H9 (cell line): Measurements from ENCODE around the gene ARID1A. TPM values are rescaled to one million over a fixed set of nuclear protein-coding genes. Genes with fewer than 3 reads are reported as not detected.

Source experiments
- DNase-seq: peaks from one replicate; pipeline ENCODE4 v3.0.0-alpha.2; 2017
- H2AFZ ChIP-seq: one replicate; pipeline ENCODE4 v1.6.1; 2013; ENCODE audit warnings: mild to moderate bottlenecking, low read length, control low read depth, moderate library complexity
- H2AK5ac ChIP-seq: 2 replicates; pipeline ENCODE4 v1.6.1; 2013; ENCODE audit warnings: low read length, control low read depth, mixed read lengths; ENCODE audit not compliant: insufficient read length
- H2BK120ac ChIP-seq: one replicate; pipeline ENCODE4 v1.6.1; 2013; ENCODE audit warnings: low read depth, mild to moderate bottlenecking, low read length, control low read depth, inconsistent platforms; ENCODE audit not compliant: poor library complexity, severe bottlenecking
- H2BK12ac ChIP-seq: 2 replicates; pipeline ENCODE4 v1.6.1; 2013; ENCODE audit warnings: low read length, control low read depth, mixed read lengths, low read depth; ENCODE audit not compliant: insufficient read length
- H2BK15ac ChIP-seq: 2 replicates; pipeline ENCODE4 v1.6.1; 2013; ENCODE audit warnings: low read depth, low read length, control low read depth
- H2BK20ac ChIP-seq: one replicate; pipeline ENCODE4 v1.6.1; 2013; ENCODE audit warnings: low read depth, mild to moderate bottlenecking, low read length, control low read depth, inconsistent platforms; ENCODE audit not compliant: poor library complexity, severe bottlenecking
- H2BK5ac ChIP-seq: 2 replicates; pipeline ENCODE4 v1.6.1; 2013; ENCODE audit warnings: low read length, control low read depth, mixed read lengths; ENCODE audit not compliant: insufficient read length
- H3K14ac ChIP-seq: 2 replicates; pipeline ENCODE4 v1.6.1; 2013; ENCODE audit warnings: low read length, control low read depth; ENCODE audit not compliant: insufficient read depth
- H3K18ac ChIP-seq: 2 replicates; pipeline ENCODE4 v1.6.1; 2013; ENCODE audit warnings: low read depth, mild to moderate bottlenecking, mixed read lengths, low read length, control low read depth; ENCODE audit not compliant: insufficient read length
- H3K23ac ChIP-seq: 2 replicates; pipeline ENCODE4 v1.6.1; 2013; ENCODE audit warnings: low read length, control low read depth, mixed read lengths, low read depth; ENCODE audit not compliant: insufficient read length
- H3K23me2 ChIP-seq: 2 replicates; pipeline ENCODE4 v1.6.1; 2013; ENCODE audit warnings: low read depth, mild to moderate bottlenecking, mixed read lengths, low read length, control low read depth; ENCODE audit not compliant: insufficient read length, poor library complexity, severe bottlenecking
- H3K27ac ChIP-seq: 2 replicates; pipeline ENCODE4 v1.5.1; 2013; ENCODE audit warnings: low read length, control low read depth, mixed read lengths, low read depth; ENCODE audit not compliant: insufficient read length
- H3K27me3 ChIP-seq: 2 replicates; pipeline ENCODE4 v1.6.1; 2013; ENCODE audit warnings: low read length, control low read depth, inconsistent platforms; ENCODE audit not compliant: insufficient read depth
- H3K4ac ChIP-seq: 2 replicates; pipeline ENCODE4 v1.6.1; 2013; ENCODE audit warnings: low read depth, mild to moderate bottlenecking, control low read depth, inconsistent platforms, low read length, moderate library complexity
- H3K4me1 ChIP-seq: 2 replicates; pipeline ENCODE4 v1.6.1; 2013; ENCODE audit warnings: low read length, control low read depth, inconsistent platforms; ENCODE audit not compliant: insufficient read depth
- H3K4me2 ChIP-seq: 2 replicates; pipeline ENCODE4 v1.6.1; 2013; ENCODE audit warnings: low read length, control low read depth, mixed read lengths; ENCODE audit not compliant: insufficient read length, insufficient read depth
- H3K56ac ChIP-seq: 2 replicates; pipeline ENCODE4 v1.6.1; 2013; ENCODE audit warnings: low read depth, mild to moderate bottlenecking, mixed read lengths, low read length, control low read depth; ENCODE audit not compliant: insufficient read length
- H3K79me1 ChIP-seq: 2 replicates; pipeline ENCODE4 v1.6.1; 2013; ENCODE audit warnings: low read depth, mild to moderate bottlenecking, moderate library complexity, low read length, control low read depth, inconsistent platforms; ENCODE audit not compliant: insufficient read depth, poor library complexity, severe bottlenecking
- H3K79me2 ChIP-seq: 2 replicates; pipeline ENCODE4 v1.6.1; 2013; ENCODE audit warnings: low read length, control low read depth, inconsistent platforms; ENCODE audit not compliant: insufficient read depth
- H3K9ac ChIP-seq: 2 replicates; pipeline ENCODE4 v1.6.1; 2013; ENCODE audit warnings: low read length, control low read depth, mixed read lengths; ENCODE audit not compliant: insufficient read length; ENCODE audit errors: extremely low read depth
- H3K9me3 ChIP-seq: one replicate; pipeline ENCODE4 v1.6.1; 2013; ENCODE audit warnings: low read depth, low read length, inconsistent platforms; ENCODE audit not compliant: control insufficient read depth
- H3T11ph ChIP-seq: one replicate; pipeline ENCODE4 v1.6.1; 2013; ENCODE audit warnings: mild to moderate bottlenecking, low read length, control low read depth, inconsistent platforms
- H4K20me1 ChIP-seq: one replicate; pipeline ENCODE4 v1.6.1; 2013; ENCODE audit not compliant: control insufficient read depth, insufficient read length, insufficient read depth
- H4K5ac ChIP-seq: 2 replicates; pipeline ENCODE4 v1.6.1; 2013; ENCODE audit warnings: low read depth, mild to moderate bottlenecking, mixed read lengths, low read length, control low read depth; ENCODE audit not compliant: insufficient read length
- H4K8ac ChIP-seq: replicated peaks from 2 replicates; pipeline ENCODE4 v1.6.1; 2013; ENCODE audit warnings: low read length, control low read depth, mixed read lengths, low read depth; ENCODE audit not compliant: insufficient read length
- H4K91ac ChIP-seq: 2 replicates; pipeline ENCODE4 v1.6.1; 2013; ENCODE audit warnings: low read depth, mild to moderate bottlenecking, moderate library complexity, mixed read lengths, low read length, control low read depth; ENCODE audit not compliant: insufficient read length
- H3K27ac Mint-ChIP-seq, 3 experiments: 2 replicates in 2 of 3; 3 replicates in 1 of 3; pipeline ENCODE4 v1.8.0; 2020 to 2021; ENCODE audit warnings: mixed read lengths in 3 of 3, mild to moderate bottlenecking in 1 of 3, moderate library complexity in 1 of 3
- H3K27me3 Mint-ChIP-seq: 2 replicates; pipeline ENCODE4 v1.8.0; 2021; ENCODE audit warnings: low read depth, mild to moderate bottlenecking, moderate library complexity, mixed read lengths
- H3K36me3 Mint-ChIP-seq, 3 experiments: 2 replicates in 2 of 3; 3 replicates in 1 of 3; pipeline ENCODE4 v1.8.0; 2020 to 2021; ENCODE audit warnings: low read depth in 3 of 3, mixed read lengths in 3 of 3; ENCODE audit not compliant: insufficient read depth in 1 of 3
- H3K4me1 Mint-ChIP-seq, 2 experiments: 2 replicates each; pipeline ENCODE4 v1.8.0; 2020; ENCODE audit warnings: mixed read lengths in 2 of 2
- H3K4me3 Mint-ChIP-seq, 2 experiments: 2 replicates in 1 of 2; 3 replicates in 1 of 2; pipeline ENCODE4 v1.8.0; 2020 to 2021; ENCODE audit warnings: mild to moderate bottlenecking in 2 of 2, mixed read lengths in 2 of 2, moderate library complexity in 1 of 2
- H3K9me3 Mint-ChIP-seq, 2 experiments: 2 replicates in 1 of 2; 3 replicates in 1 of 2; pipeline ENCODE4 v1.8.0; 2020; ENCODE audit warnings: mild to moderate bottlenecking in 2 of 2, mixed read lengths in 2 of 2, moderate library complexity in 1 of 2
- CTCF ChIP-seq: fragments of 200-600 bp; sonication (generic); conservative IDR thresholded peaks from 3 replicates; pipeline ENCODE4 v1.8.0; 2021; ENCODE audit warnings: antibody characterized with exemption, mild to moderate bottlenecking
- WGBS: extraction: QIAGEN DNeasy Blood & Tissue Kit; methylation state at CpG from one replicate; pipeline ENCODE4 v1.1.7; 2013; ENCODE audit warnings: missing lambda C conversion rate, low lambda C conversion rate, mixed read lengths; ENCODE audit not compliant: insufficient read length; ENCODE audit errors: extremely low coverage; 5-methylcytosine and 5-hydroxymethylcytosine counted together
- total RNA-seq: library from RNA; stranded (reverse); gene quantifications from 2 replicates; pipeline ENCODE4 v1.2.1, GENCODE V29; 2021

Gene ARID1A
- total RNA-seq, 1 experiment from 2014 or later, result 147 TPM

DNA sequence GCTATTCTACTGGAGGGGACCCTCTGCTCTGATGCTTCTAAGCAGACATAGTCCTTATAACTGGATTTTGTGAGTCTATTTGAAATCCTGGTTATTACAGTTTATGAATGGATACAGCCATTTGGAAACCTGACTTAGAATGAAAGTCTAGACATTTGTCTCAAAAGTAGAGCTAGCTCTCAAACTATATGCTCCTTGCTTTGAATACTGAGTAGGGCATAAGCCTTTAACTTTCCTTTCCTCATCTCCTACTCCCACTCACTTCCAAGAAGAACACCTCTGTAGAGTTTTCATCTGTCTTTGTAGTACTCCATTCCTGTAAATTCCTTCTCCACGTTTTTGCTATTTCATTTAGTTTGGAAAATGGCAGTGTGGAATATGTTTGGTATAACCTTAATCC is 9.0 kb upstream of the ARID1A start:
- Histone ChIP-seq H4K5ac (no peak overlapping the region), H3K79me1 (no peaks in the 10 kb centered on the region), H2BK15ac (no peak overlapping the region), H2BK5ac (no peak overlapping the region), H3K27me3 (no peaks in the 10 kb centered on the region), H3K14ac (no peak overlapping the region), H3K18ac (no peak overlapping the region), H3K23ac (no peak overlapping the region), H3K79me2 (no peaks in the 10 kb centered on the region), H3K4me1 (no peaks in the 10 kb centered on the region), H3K23me2 (no peaks in the 10 kb centered on the region), H4K8ac (no peak overlapping the region), H4K20me1 (no peaks in the 10 kb centered on the region), H3K9me3 (no peaks in the 10 kb centered on the region), H2BK20ac (no peak overlapping the region), H3K9ac (no peak overlapping the region), H2BK120ac (no peak overlapping the region), H4K91ac (no peak overlapping the region), H3K4me2 (no peak overlapping the region), H2BK12ac (no peak overlapping the region), H3K4ac (no peak overlapping the region), H2AK5ac (no peak overlapping the region), H3T11ph (no peak overlapping the region), H3K27ac (no peak overlapping the region), H3K56ac (no peak overlapping the region), H2AFZ (no peak overlapping the region)
- H3K27ac Mint-ChIP-seq, result no peak overlapping the region
- peaks cover 10 to 12% of the 10 kb centered on the region in 2 experiments for H3K4me1 Mint-ChIP-seq
- H3K9me3 Mint-ChIP-seq, result no peaks in the 10 kb centered on the region; a peak in 1 of 5 replicates
- H3K36me3 Mint-ChIP-seq, result no peaks in the 10 kb centered on the region
- H3K27me3 Mint-ChIP-seq, result no peaks in the 10 kb centered on the region; the same call in 1 of the 2 replicates
- no peak for TF ChIP-seq CTCF
- DNase-seq, result no peak
- H3K4me3 Mint-ChIP-seq, result no peak overlapping the region
- WGBS, result no CpG with 5 or more reads among the region's 1 CpG
